ENCODE data around the gene RIC1.
"Not testable (repeated sequence)": the region's sequence is repeated elsewhere in the genome, so short reads cannot be mapped to it uniquely, and the experiment has no call there.

RIC1 gene

GRCh38 chr9:5719100-5719926 lies 90.4 kb downstream of the RIC1 start:
- no peak overlapping the region for H3K27ac ChIP-seq (replicated peaks)
- no peak for DNase-seq (ENCODE audit: low read depth in 1 of 2, low spot score in 1 of 2)
- no peaks in the 10 kb centered on the region for H3K27me3 ChIP-seq (ENCODE audit: insufficient read depth, poor library complexity, severe bottlenecking)
- TF ChIP-seq GABPA (IDR thresholded peaks at IDR 0.05; ENCODE audit: low read depth) = no peak
- 0 out of 2 replicates have a peak, but pooled peaks have one; percentile 7 for TF ChIP-seq SPI1 (IDR thresholded peaks at IDR 0.05; ENCODE audit: borderline replicate concordance, low read depth)
- TF ChIP-seq, protein P1, sequence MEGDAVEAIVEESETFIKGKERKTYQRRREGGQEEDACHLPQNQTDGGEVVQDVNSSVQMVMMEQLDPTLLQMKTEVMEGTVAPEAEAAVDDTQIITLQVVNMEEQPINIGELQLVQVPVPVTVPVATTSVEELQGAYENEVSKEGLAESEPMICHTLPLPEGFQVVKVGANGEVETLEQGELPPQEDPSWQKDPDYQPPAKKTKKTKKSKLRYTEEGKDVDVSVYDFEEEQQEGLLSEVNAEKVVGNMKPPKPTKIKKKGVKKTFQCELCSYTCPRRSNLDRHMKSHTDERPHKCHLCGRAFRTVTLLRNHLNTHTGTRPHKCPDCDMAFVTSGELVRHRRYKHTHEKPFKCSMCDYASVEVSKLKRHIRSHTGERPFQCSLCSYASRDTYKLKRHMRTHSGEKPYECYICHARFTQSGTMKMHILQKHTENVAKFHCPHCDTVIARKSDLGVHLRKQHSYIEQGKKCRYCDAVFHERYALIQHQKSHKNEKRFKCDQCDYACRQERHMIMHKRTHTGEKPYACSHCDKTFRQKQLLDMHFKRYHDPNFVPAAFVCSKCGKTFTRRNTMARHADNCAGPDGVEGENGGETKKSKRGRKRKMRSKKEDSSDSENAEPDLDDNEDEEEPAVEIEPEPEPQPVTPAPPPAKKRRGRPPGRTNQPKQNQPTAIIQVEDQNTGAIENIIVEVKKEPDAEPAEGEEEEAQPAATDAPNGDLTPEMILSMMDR (IDR thresholded peaks at IDR 0.05; ENCODE audit: insufficient read depth, low read length) = no peak
- no peak overlapping the region for H3K4me3 ChIP-seq (replicated peaks; ENCODE audit: insufficient read depth, low read length)

GRCh38 chr9:5720151-5720550 lies 91.2 kb downstream of the RIC1 start:
- TF ChIP-seq SPI1 (IDR thresholded peaks at IDR 0.05; ENCODE audit: borderline replicate concordance, low read depth) = no peak
- no peak for TF ChIP-seq GABPA (IDR thresholded peaks at IDR 0.05; ENCODE audit: low read depth)
- TF ChIP-seq, protein P1 (IDR thresholded peaks at IDR 0.05; ENCODE audit: insufficient read depth, low read length) = no peak
- Histone ChIP-seq H3K27ac (replicated peaks) (no peak overlapping the region), H3K4me3 (replicated peaks; ENCODE audit: insufficient read depth, low read length) (no peak overlapping the region), H3K27me3 (ENCODE audit: insufficient read depth, poor library complexity, severe bottlenecking) (no peaks in the 10 kb centered on the region)
- no peak for DNase-seq (ENCODE audit: low read depth in 1 of 2, low spot score in 1 of 2)

- no peak overlapping the region for H3K4me3 ChIP-seq (replicated peaks; ENCODE audit: insufficient read depth, low read length)
- no peak overlapping the region for H3K27ac ChIP-seq (replicated peaks)
- TF ChIP-seq REST (IDR thresholded peaks at IDR 0.05; ENCODE audit: insufficient replicate concordance, low read depth) (no peak), GABPA (IDR thresholded peaks at IDR 0.05; ENCODE audit: low read depth) (no peak)
- TF ChIP-seq, protein P1 (IDR thresholded peaks at IDR 0.05; ENCODE audit: insufficient read depth, low read length) = no peak
- H3K27me3 ChIP-seq (ENCODE audit: insufficient read depth, poor library complexity, severe bottlenecking) = no peaks in the 10 kb centered on the region
- DNase-seq (ENCODE audit: low read depth in 1 of 2, low spot score in 1 of 2) = no peak
Observed at GRCh38 chr9:5721279-5722087, 92.6 kb downstream of the RIC1 start.

DNA sequence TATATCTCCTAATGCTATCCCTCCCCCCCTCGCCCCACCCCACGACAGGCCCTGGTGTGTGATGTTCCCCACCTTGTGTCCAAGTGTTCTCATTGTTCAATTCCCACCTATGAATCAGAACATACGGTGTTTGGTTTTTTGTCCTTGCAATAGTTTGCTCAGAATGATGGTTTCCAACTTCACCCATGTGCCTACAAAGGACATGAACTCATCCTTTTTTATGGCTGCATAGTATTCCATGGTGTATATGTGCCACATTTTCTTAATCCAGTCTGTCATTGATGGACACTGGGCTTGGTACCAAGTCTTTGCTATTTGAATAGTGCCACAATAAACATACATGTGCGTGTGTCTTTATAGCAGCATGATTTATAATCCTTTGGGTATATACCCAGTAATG lies 93.8 kb downstream of the RIC1 start:
- not testable (repeated sequence) for H3K4me3 ChIP-seq (replicated peaks; ENCODE audit: insufficient read depth, low read length); H3K27me3 ChIP-seq (ENCODE audit: insufficient read depth, poor library complexity, severe bottlenecking); H3K27ac ChIP-seq (replicated peaks); DNase-seq (ENCODE audit: low read depth in 1 of 2, low spot score in 1 of 2)

GRCh38 chr9:5735072-5735471 lies 106.2 kb downstream of the RIC1 start:
- H3K27me3 ChIP-seq (ENCODE audit: insufficient read depth, poor library complexity, severe bottlenecking) = no peaks in the 10 kb centered on the region
- H3K27ac ChIP-seq (replicated peaks) = no peak overlapping the region
- TF ChIP-seq GABPA (IDR thresholded peaks at IDR 0.05; ENCODE audit: low read depth) (no peak), SPI1 (IDR thresholded peaks at IDR 0.05; ENCODE audit: borderline replicate concordance, low read depth) (no peak), REST (IDR thresholded peaks at IDR 0.05; ENCODE audit: insufficient replicate concordance, low read depth) (no peak), POLR2AphosphoS5 (IDR thresholded peaks at IDR 0.05; ENCODE audit: low read depth) (no peak)
- TF ChIP-seq, protein P1 (IDR thresholded peaks at IDR 0.05; ENCODE audit: insufficient read depth, low read length) = no peak
- H3K4me3 ChIP-seq (replicated peaks; ENCODE audit: insufficient read depth, low read length) = no peak overlapping the region
- DNase-seq (ENCODE audit: low read depth in 1 of 2, low spot score in 1 of 2) = no peak

All from HL-60 (cell line).